Activated T-cell treated with anti-CD3 and anti-CD28 coated beads, Interleukin-2, amount 50 U/mL, for 72 hours (primary cell): ENCODE data around the gene NFASC. TPM values are rescaled to one million over a fixed set of nuclear protein-coding genes. Genes with fewer than 3 reads are reported as not detected.

Experiments used
- ATAC-seq, 2 donors: fragments of 150-1000 bp; cut with Tn5 transposase; replicated peaks in 1 of 2; 2 replicates each; pipeline ENCODE4 v1.10.0; 2021; ENCODE audit warnings: moderate library complexity in 2 of 2, mild to moderate bottlenecking in 1 of 2
- DNase-seq, 2 donors: peaks; one replicate each; pipeline ENCODE4 v3.0.0; 2021 to 2022; ENCODE audit warnings: mixed read lengths in 1 of 2
- H3K27ac Mint-ChIP-seq: one replicate; pipeline ENCODE4 v1.8.0; 2022; ENCODE audit warnings: mild to moderate bottlenecking, moderate library complexity, mixed read lengths
- H3K27me3 Mint-ChIP-seq: one replicate; pipeline ENCODE4 v1.8.0; 2022; ENCODE audit warnings: low read depth, mixed read lengths
- H3K36me3 Mint-ChIP-seq, 2 donors: one replicate each; pipeline ENCODE4 v1.8.0; 2022; ENCODE audit warnings: mixed read lengths in 2 of 2, mild to moderate bottlenecking in 1 of 2; ENCODE audit not compliant: insufficient read depth in 2 of 2
- H3K4me1 Mint-ChIP-seq: one replicate; pipeline ENCODE4 v1.8.0; 2022; ENCODE audit warnings: low read depth, mixed read lengths
- H3K4me3 Mint-ChIP-seq, 2 donors: one replicate each; pipeline ENCODE4 v1.8.0; 2022; ENCODE audit warnings: mild to moderate bottlenecking in 2 of 2, mixed read lengths in 2 of 2, moderate library complexity in 2 of 2
- H3K9me3 Mint-ChIP-seq, 2 donors: one replicate each; pipeline ENCODE4 v1.8.0; 2022; ENCODE audit warnings: mixed read lengths in 2 of 2
- total RNA-seq, 2 donors: library from RNA; stranded (reverse); gene quantifications; one replicate each; pipeline ENCODE4 v1.2.3, GENCODE V29; 2022

The NFASC gene
- total RNA-seq, 2 donors from 2014 or later, result 0.23 to 0.38 TPM

DNA sequence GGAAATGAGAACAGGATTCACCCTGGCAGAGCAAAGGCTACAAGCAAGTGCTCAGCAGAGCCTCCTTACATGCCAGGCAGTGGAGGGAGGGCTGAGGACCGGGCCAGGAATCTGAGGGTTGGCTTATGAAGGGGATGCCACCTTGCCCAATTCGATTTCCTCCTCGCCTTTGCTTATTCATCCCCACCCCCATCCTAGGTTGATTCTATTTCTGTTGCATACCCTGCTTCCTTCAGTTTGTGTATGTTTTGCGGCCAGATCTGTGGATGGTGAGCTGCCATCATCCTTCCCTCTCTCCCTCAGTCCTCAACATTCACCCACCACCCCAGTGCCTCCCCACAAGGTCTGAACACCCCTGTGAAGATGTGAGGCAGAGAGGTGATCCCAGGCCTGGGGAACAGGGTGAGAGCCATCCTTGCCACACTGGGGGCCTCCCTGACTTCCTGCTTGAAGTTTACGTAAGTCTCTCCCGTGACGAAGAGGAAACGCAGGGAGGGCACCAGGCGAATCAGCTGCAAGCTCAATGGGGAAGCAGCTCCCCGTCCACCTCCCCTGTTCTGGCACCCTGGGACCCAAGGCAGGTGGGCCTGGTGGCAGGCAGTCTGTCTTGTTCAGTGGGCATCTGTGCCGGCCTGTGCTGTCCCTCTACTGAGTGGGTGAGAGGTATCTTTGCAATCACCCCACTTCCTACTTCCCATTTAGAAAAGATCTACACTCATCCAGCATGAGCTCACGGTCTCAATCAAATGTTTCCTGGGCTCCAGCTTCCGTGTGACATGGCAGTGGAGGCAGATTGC lies 121.7 kb downstream of the NFASC start:
- H3K4me1 Mint-ChIP-seq, result peaks cover 16% of the 10 kb centered on the region
- DNase-seq, result peak; percentile 13 to 26
- no peak overlapping the region for H3K27ac Mint-ChIP-seq
- H3K36me3 Mint-ChIP-seq, result no peaks in the 10 kb centered on the region
- peak; percentile 37 to 38 for ATAC-seq
- peak overlapping the region in 1 of 2 donors; percentile 53 for H3K4me3 Mint-ChIP-seq
- no peaks in the 10 kb centered on the region for H3K9me3 Mint-ChIP-seq
- no peaks in the 10 kb centered on the region for H3K27me3 Mint-ChIP-seq

DNA sequence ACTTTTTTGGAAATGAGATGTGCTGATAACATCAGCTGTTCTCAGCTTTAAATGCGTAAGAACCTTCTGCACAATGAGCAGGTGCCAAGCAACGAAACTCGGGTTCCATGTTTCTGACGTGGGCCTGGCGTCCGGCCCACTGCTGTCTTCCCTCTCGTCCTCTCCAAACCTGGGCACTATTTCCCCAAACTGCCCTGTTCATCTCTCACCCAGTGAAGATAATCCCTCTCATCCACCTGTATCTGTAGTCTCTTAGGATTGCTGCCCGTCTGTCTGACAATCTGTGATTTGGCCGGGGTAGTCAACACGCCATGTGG lies 122.3 kb downstream of the NFASC start:
- H3K27me3 Mint-ChIP-seq, result no peaks in the 10 kb centered on the region
- no peaks in the 10 kb centered on the region for H3K9me3 Mint-ChIP-seq
- no peak overlapping the region for H3K27ac Mint-ChIP-seq
- no peak for DNase-seq
- peaks cover 16% of the 10 kb centered on the region for H3K4me1 Mint-ChIP-seq
- H3K36me3 Mint-ChIP-seq, result no peaks in the 10 kb centered on the region
- H3K4me3 Mint-ChIP-seq, result no peak overlapping the region
- no peak for ATAC-seq

DNA sequence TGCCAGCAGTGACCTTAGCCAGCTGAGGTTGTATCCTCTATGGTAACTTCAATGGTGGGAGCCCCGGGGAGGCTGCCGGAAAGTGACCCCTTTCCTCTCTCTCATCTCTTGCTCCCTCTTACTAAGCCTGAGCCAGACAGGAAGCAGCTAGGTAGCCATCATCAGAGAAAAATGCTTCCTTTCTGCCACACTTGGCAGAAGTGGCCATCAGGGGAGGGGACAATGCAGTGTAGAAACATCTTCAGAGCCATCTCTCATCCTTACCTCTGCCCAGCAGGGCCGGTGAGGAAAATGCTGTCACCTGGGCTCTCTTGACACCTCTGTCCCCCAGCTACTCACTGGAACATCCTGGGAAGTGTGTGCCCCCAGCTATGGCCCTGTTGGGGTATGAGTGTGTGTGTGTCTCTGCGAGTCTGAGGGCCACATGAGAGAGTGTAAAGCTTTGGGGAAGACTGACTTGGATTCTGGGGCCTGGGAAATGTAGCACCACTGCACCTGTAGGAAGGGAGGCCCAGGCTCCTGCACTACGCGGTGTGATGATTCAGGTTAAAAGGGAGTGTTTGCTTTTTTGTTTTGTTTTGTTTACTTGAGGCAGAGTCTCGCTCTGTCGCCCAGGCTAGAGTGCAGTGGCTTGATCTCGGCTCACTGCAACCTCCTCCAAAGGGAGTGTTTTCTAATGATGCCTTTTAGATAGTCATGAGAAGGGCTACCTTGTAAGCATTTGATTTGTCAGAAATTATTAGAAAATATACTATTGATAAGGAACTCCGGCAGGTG lies 123.6 kb downstream of the NFASC start:
- Mint-ChIP-seq H3K4me3 (no peak overlapping the region), H3K27me3 (no peaks in the 10 kb centered on the region), H3K27ac (no peak overlapping the region), H3K36me3 (no peaks in the 10 kb centered on the region), H3K4me1 (peaks cover 16% of the 10 kb centered on the region), H3K9me3 (no peaks in the 10 kb centered on the region)
- DNase-seq (no peak), ATAC-seq (no peak)

DNA sequence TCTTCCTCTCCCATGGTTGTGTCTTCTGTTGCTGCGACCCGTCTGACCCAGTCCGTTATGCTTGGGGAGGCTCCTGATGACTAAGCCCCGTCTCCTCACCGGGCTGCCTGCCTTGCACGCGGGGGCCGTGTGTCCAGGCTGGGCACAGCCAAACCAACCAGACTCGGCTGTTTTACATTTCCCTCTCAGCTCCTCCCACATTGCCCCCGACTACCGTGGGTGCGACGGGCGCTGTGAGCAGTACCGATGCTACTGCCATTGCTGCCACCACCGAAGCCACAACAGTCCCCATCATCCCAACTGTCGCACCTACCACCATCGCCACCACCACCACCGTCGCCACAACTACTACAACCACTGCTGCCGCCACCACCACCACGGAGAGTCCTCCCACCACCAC lies 126.3 kb downstream of the NFASC start:
- ATAC-seq (no peak), DNase-seq (no peak)
- Mint-ChIP-seq H3K36me3 (no peaks in the 10 kb centered on the region), H3K27ac (no peak overlapping the region), H3K4me1 (peaks cover 14% of the 10 kb centered on the region), H3K9me3 (no peaks in the 10 kb centered on the region), H3K27me3 (no peaks in the 10 kb centered on the region), H3K4me3 (no peak overlapping the region)

DNA sequence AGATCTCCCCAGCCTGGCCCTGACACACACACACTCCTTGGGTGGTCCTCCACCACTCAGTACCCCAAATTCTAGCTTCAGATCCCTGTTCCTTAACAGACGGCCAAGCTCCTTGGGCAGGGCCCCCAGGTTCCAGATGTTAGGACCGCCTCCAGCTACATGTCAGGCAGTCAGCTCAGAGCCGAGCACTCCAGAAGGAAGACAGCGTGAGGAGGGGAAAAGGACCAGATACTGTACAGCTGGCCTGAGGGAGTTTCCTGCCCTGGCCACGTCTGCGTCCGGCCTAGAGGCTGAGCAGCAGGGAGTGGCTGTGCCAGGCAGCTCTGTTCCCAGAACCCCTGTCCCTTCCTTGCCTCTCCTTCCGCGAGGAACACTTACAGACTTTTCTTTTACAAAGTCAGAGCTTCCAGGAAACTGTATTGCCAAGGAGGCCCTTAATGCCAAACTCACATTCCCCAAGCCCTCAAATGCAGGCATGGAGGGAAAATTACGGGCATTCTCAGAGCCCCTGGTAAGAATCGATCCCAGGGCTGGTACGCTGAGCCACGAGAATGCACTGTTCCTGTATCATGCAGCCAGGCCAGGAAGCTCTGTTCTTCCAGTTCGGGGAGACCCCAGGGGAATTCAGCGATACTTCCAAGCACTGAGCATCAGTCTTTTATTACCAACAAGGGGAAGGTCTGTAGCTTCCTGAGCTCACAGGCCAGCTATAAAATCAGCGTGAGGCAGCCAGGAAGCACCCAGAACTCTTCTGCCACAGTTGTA lies 127.1 kb downstream of the NFASC start:
- Mint-ChIP-seq H3K36me3 (no peaks in the 10 kb centered on the region), H3K27me3 (no peaks in the 10 kb centered on the region), H3K9me3 (no peaks in the 10 kb centered on the region), H3K4me3 (no peak overlapping the region), H3K4me1 (peaks cover 6% of the 10 kb centered on the region), H3K27ac (no peak overlapping the region)
- no peak for DNase-seq
- no peak for ATAC-seq

DNA sequence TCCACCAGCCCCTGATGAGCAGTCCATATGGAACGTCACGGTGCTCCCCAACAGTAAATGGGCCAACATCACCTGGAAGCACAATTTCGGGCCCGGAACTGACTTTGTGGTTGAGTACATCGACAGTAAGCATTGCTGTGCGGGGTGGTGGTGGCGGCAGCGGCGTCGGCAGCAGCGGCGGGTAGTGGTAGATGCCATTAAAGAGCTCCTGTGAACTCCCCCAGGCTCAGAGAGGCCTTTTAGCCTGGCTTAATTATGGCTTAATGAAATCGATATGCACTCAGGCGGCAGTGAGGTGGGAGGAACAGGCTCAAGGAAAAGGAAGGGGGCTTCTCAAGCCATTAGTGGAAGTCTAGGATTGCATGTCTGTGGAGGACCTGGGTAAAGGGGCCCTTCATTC lies 130.5 kb downstream of the NFASC start:
- H3K27ac Mint-ChIP-seq, result no peak overlapping the region
- no peak overlapping the region for H3K4me3 Mint-ChIP-seq
- DNase-seq (no peak), ATAC-seq (no peak)
- no peaks in the 10 kb centered on the region for H3K4me1 Mint-ChIP-seq
- no peaks in the 10 kb centered on the region for H3K9me3 Mint-ChIP-seq
- no peaks in the 10 kb centered on the region for H3K27me3 Mint-ChIP-seq
- H3K36me3 Mint-ChIP-seq, result no peaks in the 10 kb centered on the region

GRCh38 chr1:205002705-205003104 lies 132.0 kb downstream of the NFASC start:
- DNase-seq (no peak), ATAC-seq (no peak)
- Mint-ChIP-seq H3K27me3 (no peaks in the 10 kb centered on the region), H3K4me1 (no peaks in the 10 kb centered on the region), H3K36me3 (no peaks in the 10 kb centered on the region), H3K27ac (no peak overlapping the region), H3K9me3 (no peaks in the 10 kb centered on the region), H3K4me3 (no peak overlapping the region)

DNA sequence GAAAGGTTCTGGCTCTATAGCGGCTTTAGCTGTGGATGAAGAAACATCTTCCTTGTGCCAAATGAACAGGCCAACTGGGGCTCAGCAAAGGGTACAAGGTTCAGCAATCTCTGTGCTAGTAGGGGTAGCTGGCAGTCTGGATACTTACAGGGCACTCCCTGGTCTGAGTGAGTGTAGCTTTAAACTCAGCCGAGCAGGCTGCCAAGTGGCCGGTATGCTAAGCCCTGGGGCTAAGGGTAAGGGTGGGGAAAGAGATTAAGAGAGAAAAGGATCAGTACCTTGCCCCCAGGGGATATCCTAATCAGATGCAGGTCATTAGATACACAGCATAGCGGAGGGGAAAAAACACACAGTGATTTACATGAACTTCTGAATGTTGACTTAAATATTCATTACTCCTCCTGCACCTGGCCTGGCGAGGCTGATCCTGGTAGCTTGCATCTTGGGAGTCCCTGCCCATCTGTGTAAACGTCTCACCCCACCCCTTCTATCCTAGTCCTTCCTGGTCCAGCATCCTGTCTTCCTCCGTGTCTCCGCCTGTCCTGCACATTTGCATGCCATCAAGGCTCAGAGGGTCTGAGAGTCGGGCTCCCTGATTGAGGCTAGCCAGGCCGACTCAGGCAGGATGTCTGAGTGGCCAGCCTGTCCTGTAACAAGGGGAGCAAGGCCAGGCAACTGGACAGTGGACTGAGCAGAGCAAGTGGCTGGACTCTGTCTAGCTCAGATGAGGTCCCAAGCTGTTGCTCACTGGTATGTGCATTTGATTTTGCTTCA lies 132.9 kb downstream of the NFASC start:
- no peaks in the 10 kb centered on the region for H3K36me3 Mint-ChIP-seq
- H3K9me3 Mint-ChIP-seq, result no peaks in the 10 kb centered on the region
- no peak for DNase-seq
- H3K27ac Mint-ChIP-seq, result no peak overlapping the region
- no peak overlapping the region for H3K4me3 Mint-ChIP-seq
- H3K27me3 Mint-ChIP-seq, result no peaks in the 10 kb centered on the region
- H3K4me1 Mint-ChIP-seq, result no peaks in the 10 kb centered on the region
- ATAC-seq, result no peak

- H3K9me3 Mint-ChIP-seq, result no peaks in the 10 kb centered on the region
- no peak overlapping the region for H3K27ac Mint-ChIP-seq
- H3K27me3 Mint-ChIP-seq, result no peaks in the 10 kb centered on the region
- DNase-seq, result no peak
- H3K36me3 Mint-ChIP-seq, result no peaks in the 10 kb centered on the region
- ATAC-seq, result no peak
- no peak overlapping the region for H3K4me3 Mint-ChIP-seq
- no peaks in the 10 kb centered on the region for H3K4me1 Mint-ChIP-seq
Measured at GRCh38 chr1:205004351-205004750, 133.7 kb downstream of the NFASC start.

DNA sequence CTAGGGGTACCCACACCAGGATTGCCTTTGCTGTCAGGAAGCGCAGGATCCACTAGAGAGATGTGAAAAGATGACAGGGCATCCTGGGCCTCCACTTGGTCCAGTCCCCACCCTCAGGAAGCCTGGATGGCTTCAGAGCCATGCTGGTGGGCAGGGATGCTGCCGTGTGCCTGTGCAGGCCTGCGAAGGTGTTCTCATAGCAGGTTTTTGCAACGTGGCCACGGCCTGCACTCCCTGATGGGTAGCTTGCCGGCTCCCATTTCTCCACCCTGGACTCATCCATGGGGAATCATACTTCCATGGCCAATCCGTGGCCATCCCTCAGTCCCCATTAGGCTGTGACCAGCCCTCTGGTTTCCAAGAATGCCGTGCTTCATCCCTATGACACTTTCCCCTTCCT lies 138.2 kb downstream of the NFASC start:
- Mint-ChIP-seq H3K4me3 (no peak overlapping the region), H3K27ac (no peak overlapping the region), H3K4me1 (no peaks in the 10 kb centered on the region), H3K9me3 (no peaks in the 10 kb centered on the region), H3K27me3 (no peaks in the 10 kb centered on the region), H3K36me3 (no peaks in the 10 kb centered on the region)
- DNase-seq (no peak), ATAC-seq (no peak)

GRCh38 chr1:205009670-205010069 lies 139.0 kb downstream of the NFASC start:
- DNase-seq (no peak), ATAC-seq (no peak)
- Mint-ChIP-seq H3K4me3 (no peak overlapping the region), H3K4me1 (no peaks in the 10 kb centered on the region), H3K9me3 (no peaks in the 10 kb centered on the region), H3K36me3 (no peaks in the 10 kb centered on the region), H3K27ac (no peak overlapping the region), H3K27me3 (no peaks in the 10 kb centered on the region)

- no peaks in the 10 kb centered on the region for H3K4me1 Mint-ChIP-seq
- DNase-seq, result no peak
- H3K9me3 Mint-ChIP-seq, result no peaks in the 10 kb centered on the region
- no peak overlapping the region for H3K4me3 Mint-ChIP-seq
- no peak for ATAC-seq
- H3K27me3 Mint-ChIP-seq, result no peaks in the 10 kb centered on the region
- no peaks in the 10 kb centered on the region for H3K36me3 Mint-ChIP-seq
- no peak overlapping the region for H3K27ac Mint-ChIP-seq
Measured at GRCh38 chr1:205012391-205013140, 141.9 kb downstream of the NFASC start.
